ENCODE measurements around the gene GABRD. TPM values are rescaled to one million over a fixed set of nuclear protein-coding genes. Genes with fewer than 3 reads are reported as not detected.

GABRD gene
- total RNA-seq, 1 experiment from 2014 or later: 1.7 TPM

GRCh38 chr1:2050461-2050792, 31.3 kb downstream of the GABRD start:
- Mint-ChIP-seq H3K4me1 (peaks cover 26% of the 10 kb centered on the region), H3K9me3 (no peaks in the 10 kb centered on the region), H3K36me3 (peaks cover 2% of the 10 kb centered on the region), H3K4me3 (peak overlapping the region; percentile 72), H3K27ac (no peak overlapping the region), H3K27me3 (ENCODE audit: low read depth) (peaks cover 4% of the 10 kb centered on the region; the same call in 1 of the 2 replicates)
- ATAC-seq (no peak), DNase-seq (ENCODE audit: low spot score) (peak; percentile 43)
- TF ChIP-seq E2F4 (CRISPR knock-in tag; IDR thresholded peaks at IDR 0.05; ENCODE audit: borderline replicate concordance, low read depth): peak; percentile 46; the same call in 1 of the 2 replicates
- no peak for TF ChIP-seq RORB (CRISPR knock-in tag; IDR thresholded peaks at IDR 0.05)
- 0 out of 2 replicates have a peak, but pooled peaks have one; percentile 38 for TF ChIP-seq ESRRA (CRISPR knock-in tag; IDR thresholded peaks at IDR 0.05; ENCODE audit: borderline replicate concordance)
- TF ChIP-seq TEAD4 (CRISPR knock-in tag; IDR thresholded peaks at IDR 0.05): no peak
- TF ChIP-seq MAX (CRISPR knock-in tag; IDR thresholded peaks at IDR 0.05): no peak
- TF ChIP-seq E2F5 (CRISPR knock-in tag; IDR thresholded peaks at IDR 0.05): peak; percentile 41
- no peak for TF ChIP-seq JAZF1 (CRISPR knock-in tag; IDR thresholded peaks at IDR 0.05)
- no peak for TF ChIP-seq ZNF425 (CRISPR knock-in tag; conservative IDR thresholded peaks at IDR 0.05)
- no peak for TF ChIP-seq GABPB1 (CRISPR knock-in tag; IDR thresholded peaks at IDR 0.05)
- no peak for TF ChIP-seq ZNF317 (CRISPR knock-in tag; IDR thresholded peaks at IDR 0.05; ENCODE audit: borderline replicate concordance, low read depth)
- TF ChIP-seq FOXK1 (CRISPR knock-in tag; IDR thresholded peaks at IDR 0.05): no peak
- TF ChIP-seq FOXP4 (CRISPR knock-in tag; IDR thresholded peaks at IDR 0.05): 0 out of 2 replicates have a peak, but pooled peaks have one; percentile 50
- 0 out of 2 replicates have a peak, but pooled peaks have one; percentile 39 for TF ChIP-seq KAT7 (CRISPR knock-in tag; IDR thresholded peaks at IDR 0.05; ENCODE audit: borderline replicate concordance)
- TF ChIP-seq PRDM15 (CRISPR knock-in tag; IDR thresholded peaks at IDR 0.05): no peak
- no peak for TF ChIP-seq NR3C1 (CRISPR knock-in tag; conservative IDR thresholded peaks at IDR 0.05; ENCODE audit: low read depth)
- TF ChIP-seq AFF4 (CRISPR knock-in tag; IDR thresholded peaks at IDR 0.05; ENCODE audit: borderline replicate concordance): no peak
- 0 out of 2 replicates have a peak, but pooled peaks have one; percentile 4 for TF ChIP-seq TEAD1 (CRISPR knock-in tag; IDR thresholded peaks at IDR 0.05)
- no peak for TF ChIP-seq CREB1 (CRISPR knock-in tag; IDR thresholded peaks at IDR 0.05)
- ChIA-PET POLR2A (no interaction called here), CTCF (interaction anchor here (0.6 to 12.0 kb wide), 13 partner anchors 42 to 202 kb away, joined by 3 to 312 read pairs (median 3); no protein-coding TSS in a partner anchor)
